Measurements from ENCODE around the gene CTBP2.

DNA sequence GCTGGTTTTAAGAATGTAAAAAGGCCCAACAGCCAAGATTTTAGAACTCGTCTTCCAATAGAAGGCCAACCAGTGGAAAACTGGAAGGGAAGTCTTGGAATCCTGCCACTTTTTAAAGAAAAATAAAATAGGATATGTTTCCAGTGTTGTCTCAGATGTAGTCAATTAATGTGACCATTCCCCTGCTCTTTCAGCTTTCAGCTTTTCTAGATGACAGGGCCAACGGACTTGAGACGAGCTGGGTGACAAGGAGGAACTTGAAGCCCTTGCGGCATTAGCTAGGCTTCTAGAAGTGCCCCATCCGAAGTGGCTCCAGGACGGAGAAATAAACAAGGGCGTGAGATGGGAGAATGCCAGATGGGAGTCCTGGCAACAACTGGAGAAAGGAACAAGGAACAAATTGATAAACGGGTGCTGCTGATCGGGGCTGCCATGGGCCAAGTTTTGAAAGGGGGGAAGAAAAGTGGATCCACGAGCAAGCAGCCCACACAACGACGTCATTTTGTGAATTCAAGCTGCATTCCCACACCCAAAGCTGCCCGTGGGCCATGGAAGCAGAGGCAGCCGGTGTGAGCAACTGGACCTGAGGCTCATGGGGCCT, 42.3 kb downstream of the CTBP2 start:
- no peak for TF ChIP-seq RAD21 (IDR thresholded peaks at IDR 0.05; ENCODE audit: low read depth)
- no peak for TF ChIP-seq NFIC (IDR thresholded peaks at IDR 0.05)
- TF ChIP-seq YY1 (IDR thresholded peaks at IDR 0.05; ENCODE audit: low read depth), result no peak
- no peak for TF ChIP-seq REST (IDR thresholded peaks at IDR 0.05; ENCODE audit: low read depth)
- no peak for TF ChIP-seq EP300 (IDR thresholded peaks at IDR 0.05; ENCODE audit: borderline replicate concordance)
- TF ChIP-seq MAX (IDR thresholded peaks at IDR 0.05), result no peak
- TF ChIP-seq EGR1 (IDR thresholded peaks at IDR 0.05), result no peak
- TF ChIP-seq ZBTB7A (IDR thresholded peaks at IDR 0.05; ENCODE audit: low read depth), result no peak
- TF ChIP-seq TCF12 (IDR thresholded peaks at IDR 0.05; ENCODE audit: low read depth), result no peak
- TF ChIP-seq CEBPB (IDR thresholded peaks at IDR 0.05), result no peak
- no peak for TF ChIP-seq CREB1 (IDR thresholded peaks at IDR 0.05; ENCODE audit: low read depth)

All from Ishikawa (cell line).